HEK293 (cell line): ENCODE results near the gene PAIP2.
A peak's percentile ranks its signal among the peaks of the same experiment; 100 is the strongest.

Source experiments
- EGR2 ChIP-seq: fragments of 450-650 bp; formaldehyde crosslinking; IDR thresholded peaks from 2 replicates; pipeline ENCODE4 v1.5.1; 2016; ENCODE audit warnings: low read depth, missing biosample characterization, missing genetic modification characterization
- GFI1B ChIP-seq: fragments of 450-650 bp; formaldehyde crosslinking; IDR thresholded peaks from 2 replicates; pipeline ENCODE4 v1.5.1; 2016; ENCODE audit warnings: missing biosample characterization, missing genetic modification characterization
- PRDM6 ChIP-seq: fragments of 450-650 bp; formaldehyde crosslinking; IDR thresholded peaks from 2 replicates; pipeline ENCODE4 v1.5.1; 2017; ENCODE audit warnings: missing biosample characterization, missing genetic modification characterization
- RBAK ChIP-seq: fragments of 450-650 bp; formaldehyde crosslinking; IDR thresholded peaks from 2 replicates; pipeline ENCODE4 v1.5.1; 2016; ENCODE audit warnings: missing biosample characterization, missing genetic modification characterization
- ZBTB21 ChIP-seq: fragments of 450-650 bp; formaldehyde crosslinking; IDR thresholded peaks from 2 replicates; pipeline ENCODE4 v1.5.1; 2017; ENCODE audit warnings: missing biosample characterization, missing genetic modification characterization
- ZBTB48 ChIP-seq: fragments of 450-650 bp; formaldehyde crosslinking; IDR thresholded peaks from 2 replicates; pipeline ENCODE4 v1.5.1; 2016; ENCODE audit warnings: missing biosample characterization, missing genetic modification characterization
- ZBTB8A ChIP-seq: fragments of 450-650 bp; formaldehyde crosslinking; IDR thresholded peaks from 2 replicates; pipeline ENCODE4 v1.5.1; 2016; ENCODE audit warnings: missing biosample characterization, missing genetic modification characterization
- ZFP41 ChIP-seq: fragments of 450-650 bp; formaldehyde crosslinking; IDR thresholded peaks from 2 replicates; pipeline ENCODE4 v1.5.1; 2016; ENCODE audit warnings: missing biosample characterization, missing genetic modification characterization, borderline replicate concordance
- ZNF132 ChIP-seq: fragments of 450-650 bp; formaldehyde crosslinking; IDR thresholded peaks from 2 replicates; pipeline ENCODE4 v1.5.1; 2017; ENCODE audit warnings: missing biosample characterization, missing genetic modification characterization, borderline replicate concordance
- ZNF140 ChIP-seq: fragments of 450-650 bp; formaldehyde crosslinking; IDR thresholded peaks from 2 replicates; pipeline ENCODE4 v1.5.1; 2016; ENCODE audit warnings: missing biosample characterization, missing genetic modification characterization
- ZNF16 ChIP-seq: fragments of 450-650 bp; formaldehyde crosslinking; IDR thresholded peaks from 2 replicates; pipeline ENCODE4 v1.5.1; 2016; ENCODE audit warnings: low read depth, missing biosample characterization, missing genetic modification characterization
- ZNF184 ChIP-seq: fragments of 450-650 bp; IDR thresholded peaks from 2 replicates; pipeline ENCODE4 v1.5.1; 2018; ENCODE audit warnings: missing biosample characterization, mild to moderate bottlenecking, missing genetic modification characterization
- ZNF202 ChIP-seq: fragments of 450-650 bp; formaldehyde crosslinking; IDR thresholded peaks from 2 replicates; pipeline ENCODE4 v1.5.1; 2016; ENCODE audit warnings: missing biosample characterization, missing genetic modification characterization, borderline replicate concordance
- ZNF24 ChIP-seq: fragments of 450-650 bp; formaldehyde crosslinking; IDR thresholded peaks from 2 replicates; pipeline ENCODE4 v1.5.1; 2016; ENCODE audit warnings: missing biosample characterization, missing genetic modification characterization
- ZNF37A ChIP-seq: fragments of 450-650 bp; IDR thresholded peaks from 2 replicates; pipeline ENCODE4 v1.5.1; 2018; ENCODE audit warnings: missing biosample characterization, missing genetic modification characterization
- ZNF416 ChIP-seq: fragments of 450-650 bp; formaldehyde crosslinking; IDR thresholded peaks from 2 replicates; pipeline ENCODE4 v1.5.1; 2016; ENCODE audit warnings: missing biosample characterization, missing genetic modification characterization
- ZNF449 ChIP-seq: fragments of 450-650 bp; formaldehyde crosslinking; IDR thresholded peaks from 2 replicates; pipeline ENCODE4 v1.5.1; 2017; ENCODE audit warnings: missing biosample characterization, mild to moderate bottlenecking, missing genetic modification characterization, moderate library complexity
- ZNF521 ChIP-seq: fragments of 450-650 bp; formaldehyde crosslinking; IDR thresholded peaks from 2 replicates; pipeline ENCODE4 v1.5.1; 2017; ENCODE audit warnings: missing biosample characterization, mild to moderate bottlenecking, missing genetic modification characterization
- ZNF610 ChIP-seq: fragments of 450-650 bp; formaldehyde crosslinking; IDR thresholded peaks from 2 replicates; pipeline ENCODE4 v1.5.1; 2016; ENCODE audit warnings: missing biosample characterization, missing genetic modification characterization, borderline replicate concordance
- ZNF623 ChIP-seq: fragments of 450-650 bp; formaldehyde crosslinking; IDR thresholded peaks from 2 replicates; pipeline ENCODE4 v1.5.1; 2016; ENCODE audit warnings: missing biosample characterization, missing genetic modification characterization
- ZNF629 ChIP-seq: fragments of 450-650 bp; formaldehyde crosslinking; IDR thresholded peaks from 2 replicates; pipeline ENCODE4 v1.5.1; 2017; ENCODE audit warnings: missing biosample characterization, missing genetic modification characterization
- ZNF664 ChIP-seq: fragments of 450-650 bp; formaldehyde crosslinking; IDR thresholded peaks from 2 replicates; pipeline ENCODE4 v1.5.1; 2016; ENCODE audit warnings: missing biosample characterization, missing genetic modification characterization
- ZNF692 ChIP-seq: fragments of 450-650 bp; formaldehyde crosslinking; IDR thresholded peaks from 2 replicates; pipeline ENCODE4 v1.5.1; 2016; ENCODE audit warnings: missing biosample characterization, missing genetic modification characterization
- ZNF701 ChIP-seq: fragments of 450-650 bp; formaldehyde crosslinking; IDR thresholded peaks from 2 replicates; pipeline ENCODE4 v1.5.1; 2016; ENCODE audit warnings: missing biosample characterization, missing genetic modification characterization
- TF ChIP-seq, protein P1 (sequence below): fragments of 450-650 bp; formaldehyde crosslinking; conservative IDR thresholded peaks from 2 replicates; pipeline ENCODE4 v1.5.1; 2016; ENCODE audit warnings: low read depth, missing biosample characterization, missing genetic modification characterization
- TF ChIP-seq, protein P2 (sequence below): fragments of 450-650 bp; formaldehyde crosslinking; IDR thresholded peaks from 2 replicates; pipeline ENCODE4 v1.5.1; 2016; ENCODE audit warnings: missing biosample characterization, missing genetic modification characterization, borderline replicate concordance
- TF ChIP-seq, protein P3 (sequence below): fragments of 450-650 bp; formaldehyde crosslinking; IDR thresholded peaks from 2 replicates; pipeline ENCODE4 v1.5.1; 2016; ENCODE audit warnings: missing biosample characterization, missing genetic modification characterization
- TF ChIP-seq, protein P4 (sequence below): fragments of 450-650 bp; formaldehyde crosslinking; IDR thresholded peaks from 2 replicates; pipeline ENCODE4 v1.5.1; 2016; ENCODE audit warnings: missing biosample characterization, missing genetic modification characterization

Gene PAIP2

DNA sequence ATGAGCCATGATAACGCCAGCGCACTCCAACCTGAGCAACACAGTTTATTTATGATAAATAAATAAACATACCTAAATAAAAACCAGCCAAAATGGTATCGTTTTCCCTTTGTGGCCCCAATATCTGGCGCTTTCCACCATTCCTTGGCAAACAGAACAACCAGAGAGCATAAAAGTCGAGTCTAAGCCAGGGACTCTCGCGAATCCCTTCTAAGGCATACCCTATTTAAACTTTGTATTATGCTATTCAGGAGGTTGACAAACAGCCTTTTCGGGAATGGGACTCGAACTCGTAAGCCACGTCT is 48.5 kb upstream of the PAIP2 start (continued):
- TF ChIP-seq, protein P1, sequence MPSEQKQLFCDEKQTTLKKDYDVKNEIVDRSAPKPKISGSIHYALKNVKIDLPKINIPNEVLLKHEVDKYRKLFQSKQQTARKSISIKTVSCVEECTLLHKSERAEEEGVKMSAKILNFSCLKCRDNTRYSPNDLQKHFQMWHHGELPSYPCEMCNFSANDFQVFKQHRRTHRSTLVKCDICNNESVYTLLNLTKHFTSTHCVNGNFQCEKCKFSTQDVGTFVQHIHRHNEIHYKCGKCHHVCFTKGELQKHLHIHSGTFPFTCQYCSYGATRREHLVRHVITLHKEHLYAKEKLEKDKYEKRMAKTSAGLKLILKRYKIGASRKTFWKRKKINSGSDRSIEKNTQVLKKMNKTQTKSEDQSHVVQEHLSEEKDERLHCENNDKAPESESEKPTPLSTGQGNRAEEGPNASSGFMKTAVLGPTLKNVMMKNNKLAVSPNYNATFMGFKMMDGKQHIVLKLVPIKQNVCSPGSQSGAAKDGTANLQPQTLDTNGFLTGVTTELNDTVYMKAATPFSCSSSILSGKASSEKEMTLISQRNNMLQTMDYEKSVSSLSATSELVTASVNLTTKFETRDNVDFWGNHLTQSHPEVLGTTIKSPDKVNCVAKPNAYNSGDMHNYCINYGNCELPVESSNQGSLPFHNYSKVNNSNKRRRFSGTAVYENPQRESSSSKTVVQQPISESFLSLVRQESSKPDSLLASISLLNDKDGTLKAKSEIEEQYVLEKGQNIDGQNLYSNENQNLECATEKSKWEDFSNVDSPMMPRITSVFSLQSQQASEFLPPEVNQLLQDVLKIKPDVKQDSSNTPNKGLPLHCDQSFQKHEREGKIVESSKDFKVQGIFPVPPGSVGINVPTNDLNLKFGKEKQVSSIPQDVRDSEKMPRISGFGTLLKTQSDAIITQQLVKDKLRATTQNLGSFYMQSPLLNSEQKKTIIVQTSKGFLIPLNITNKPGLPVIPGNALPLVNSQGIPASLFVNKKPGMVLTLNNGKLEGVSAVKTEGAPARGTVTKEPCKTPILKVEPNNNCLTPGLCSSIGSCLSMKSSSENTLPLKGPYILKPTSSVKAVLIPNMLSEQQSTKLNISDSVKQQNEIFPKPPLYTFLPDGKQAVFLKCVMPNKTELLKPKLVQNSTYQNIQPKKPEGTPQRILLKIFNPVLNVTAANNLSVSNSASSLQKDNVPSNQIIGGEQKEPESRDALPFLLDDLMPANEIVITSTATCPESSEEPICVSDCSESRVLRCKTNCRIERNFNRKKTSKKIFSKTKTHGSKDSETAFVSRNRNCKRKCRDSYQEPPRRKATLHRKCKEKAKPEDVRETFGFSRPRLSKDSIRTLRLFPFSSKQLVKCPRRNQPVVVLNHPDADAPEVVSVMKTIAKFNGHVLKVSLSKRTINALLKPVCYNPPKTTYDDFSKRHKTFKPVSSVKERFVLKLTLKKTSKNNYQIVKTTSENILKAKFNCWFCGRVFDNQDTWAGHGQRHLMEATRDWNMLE (tag by site-specific recombination) = no peak
- TF ChIP-seq ZNF629 (tag by site-specific recombination) (no peak), ZNF140 (no peak), ZBTB21 (no peak), EGR2 (tag by site-specific recombination) (no peak), ZNF449 (tag by site-specific recombination) (0 out of 2 replicates have a peak, but pooled peaks have one; percentile 12), ZNF416 (tag by site-specific recombination) (no peak), ZNF37A (0 out of 2 replicates have a peak, but pooled peaks have one; percentile 32), ZBTB8A (0 out of 2 replicates have a peak, but pooled peaks have one; percentile 59), RBAK (no peak), ZNF202 (tag by site-specific recombination) (no peak), ZNF521 (tag by site-specific recombination) (no peak), ZNF610 (no peak), ZNF692 (no peak), ZNF664 (peak; percentile 84), ZNF132 (tag by site-specific recombination) (no peak), ZNF184 (tag by site-specific recombination) (peak; percentile 69), ZBTB48 (peak; percentile 37; the same call in 1 of the 2 replicates), ZNF16 (no peak), ZNF623 (tag by site-specific recombination) (0 out of 2 replicates have a peak, but pooled peaks have one; percentile 8), ZNF701 (tag by site-specific recombination) (no peak), ZFP41 (tag by site-specific recombination) (no peak), GFI1B (tag by site-specific recombination) (no peak), PRDM6 (no peak), ZNF24 (tag by site-specific recombination) (no peak)
- TF ChIP-seq, protein P2, sequence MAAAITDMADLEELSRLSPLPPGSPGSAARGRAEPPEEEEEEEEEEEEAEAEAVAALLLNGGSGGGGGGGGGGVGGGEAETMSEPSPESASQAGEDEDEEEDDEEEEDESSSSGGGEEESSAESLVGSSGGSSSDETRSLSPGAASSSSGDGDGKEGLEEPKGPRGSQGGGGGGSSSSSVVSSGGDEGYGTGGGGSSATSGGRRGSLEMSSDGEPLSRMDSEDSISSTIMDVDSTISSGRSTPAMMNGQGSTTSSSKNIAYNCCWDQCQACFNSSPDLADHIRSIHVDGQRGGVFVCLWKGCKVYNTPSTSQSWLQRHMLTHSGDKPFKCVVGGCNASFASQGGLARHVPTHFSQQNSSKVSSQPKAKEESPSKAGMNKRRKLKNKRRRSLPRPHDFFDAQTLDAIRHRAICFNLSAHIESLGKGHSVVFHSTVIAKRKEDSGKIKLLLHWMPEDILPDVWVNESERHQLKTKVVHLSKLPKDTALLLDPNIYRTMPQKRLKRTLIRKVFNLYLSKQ (tag by site-specific recombination) = no peak
- TF ChIP-seq, protein P3, sequence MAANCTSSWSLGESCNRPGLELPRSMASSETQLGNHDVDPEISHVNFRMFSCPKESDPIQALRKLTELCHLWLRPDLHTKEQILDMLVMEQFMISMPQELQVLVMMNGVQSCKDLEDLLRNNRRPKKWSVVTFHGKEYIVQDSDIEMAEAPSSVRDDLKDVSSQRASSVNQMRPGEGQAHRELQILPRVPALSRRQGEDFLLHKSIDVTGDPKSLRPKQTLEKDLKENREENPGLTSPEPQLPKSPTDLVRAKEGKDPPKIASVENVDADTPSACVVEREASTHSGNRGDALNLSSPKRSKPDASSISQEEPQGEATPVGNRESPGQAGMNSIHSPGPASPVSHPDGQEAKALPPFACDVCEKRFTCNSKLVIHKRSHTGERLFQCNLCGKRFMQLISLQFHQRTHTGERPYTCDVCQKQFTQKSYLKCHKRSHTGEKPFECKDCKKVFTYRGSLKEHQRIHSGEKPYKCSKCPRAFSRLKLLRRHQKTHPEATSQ = no peak
- TF ChIP-seq, protein P4, sequence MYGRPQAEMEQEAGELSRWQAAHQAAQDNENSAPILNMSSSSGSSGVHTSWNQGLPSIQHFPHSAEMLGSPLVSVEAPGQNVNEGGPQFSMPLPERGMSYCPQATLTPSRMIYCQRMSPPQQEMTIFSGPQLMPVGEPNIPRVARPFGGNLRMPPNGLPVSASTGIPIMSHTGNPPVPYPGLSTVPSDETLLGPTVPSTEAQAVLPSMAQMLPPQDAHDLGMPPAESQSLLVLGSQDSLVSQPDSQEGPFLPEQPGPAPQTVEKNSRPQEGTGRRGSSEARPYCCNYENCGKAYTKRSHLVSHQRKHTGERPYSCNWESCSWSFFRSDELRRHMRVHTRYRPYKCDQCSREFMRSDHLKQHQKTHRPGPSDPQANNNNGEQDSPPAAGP = no peak
